ENCODE results near the gene HNRNPA3. TPM values are rescaled to one million over a fixed set of nuclear protein-coding genes. Genes with fewer than 3 reads are reported as not detected.

The HNRNPA3 gene
- polyA plus RNA-seq, 3 donors = 26.5 to 71.7 (median 43.0) TPM

DNA sequence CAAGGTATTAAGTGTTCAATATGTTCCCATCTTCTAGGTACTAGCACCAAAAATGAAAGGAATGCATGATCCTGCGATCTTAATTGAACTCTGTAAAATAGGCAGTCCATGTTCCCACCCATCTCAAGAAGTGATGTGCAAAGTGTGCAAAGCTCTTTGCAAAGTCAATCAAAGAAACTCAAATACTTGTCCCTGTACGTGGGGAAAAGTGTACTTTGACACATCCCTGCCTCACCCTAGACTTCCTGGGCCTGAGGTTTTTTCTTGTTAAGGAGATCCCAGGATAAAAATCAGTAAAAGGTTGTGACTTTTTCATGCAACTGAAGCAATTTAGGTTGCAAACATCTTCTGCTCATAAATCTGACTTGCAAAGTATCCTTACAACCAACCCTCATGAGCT is 25.3 kb downstream of the HNRNPA3 start:
- Histone ChIP-seq H3K36me3 (replicated peaks in 1 of 2; ENCODE audit: control insufficient read depth in 1 of 2, insufficient read depth in 2 of 2, low read length in 2 of 2) (peaks cover 13 to 28% of the 10 kb centered on the region in 2 donors), H3K9me3 (replicated peaks in 1 of 2; ENCODE audit: control insufficient read depth in 1 of 2, insufficient read depth in 1 of 2, low read length in 2 of 2) (no peaks in the 10 kb centered on the region), H3K4me2 (replicated peaks; ENCODE audit: extremely low read depth, low read length, poor library complexity, severe bottlenecking) (no peak overlapping the region), H3K4me1 (ENCODE audit: control insufficient read depth in 1 of 2, insufficient read depth in 2 of 2, low read length in 2 of 2) (peaks cover 50 to 58% of the 10 kb centered on the region in 2 donors), H3K27ac (ENCODE audit: low read depth in 1 of 2, low read length in 2 of 2) (peak overlapping the region in 1 of 2 donors; percentile 83), H4K20me1 (ENCODE audit: insufficient read depth, low read length) (peaks cover 42% of the 10 kb centered on the region), H3K9ac (ENCODE audit: insufficient read depth, low read length, poor library complexity, severe bottlenecking) (no peak overlapping the region), H2AFZ (ENCODE audit: insufficient read depth, low read depth, low read length, poor library complexity, severe bottlenecking) (no peak overlapping the region), H3K27me3 (ENCODE audit: control insufficient read depth in 2 of 2, insufficient read depth in 2 of 2, low read length in 2 of 2) (no peaks in the 10 kb centered on the region), H3K4me3 (replicated peaks in 1 of 3; ENCODE audit: low read depth in 2 of 3, low read length in 3 of 3) (no peak overlapping the region), H3K79me2 (ENCODE audit: insufficient read depth, low read length) (peaks cover 95% of the 10 kb centered on the region)
- peaks cover 24 to 42% of the 10 kb centered on the region in 2 donors for H3K36me3 Mint-ChIP-seq
- no peaks in the 10 kb centered on the region for H3K27me3 Mint-ChIP-seq (ENCODE audit: low read depth in 3 of 3)
- H3K4me3 Mint-ChIP-seq = no peak overlapping the region
- 86% methylated on average over 1 of the region's 2 CpGs for WGBS (ENCODE audit: insufficient coverage)
- H3K4me1 Mint-ChIP-seq = peaks cover 61% of the 10 kb centered on the region
- H3K27ac Mint-ChIP-seq = peak overlapping the region in 3 of 7 donors; percentile 12 to 91 (median 46)
- peak in 1 of 3 donors; percentile 2 for DNase-seq
- no peaks in the 10 kb centered on the region for H3K9me3 Mint-ChIP-seq
- intact Hi-C loops (cut with micrococcal nuclease) = no loop called here
- TF ChIP-seq, protein P1, sequence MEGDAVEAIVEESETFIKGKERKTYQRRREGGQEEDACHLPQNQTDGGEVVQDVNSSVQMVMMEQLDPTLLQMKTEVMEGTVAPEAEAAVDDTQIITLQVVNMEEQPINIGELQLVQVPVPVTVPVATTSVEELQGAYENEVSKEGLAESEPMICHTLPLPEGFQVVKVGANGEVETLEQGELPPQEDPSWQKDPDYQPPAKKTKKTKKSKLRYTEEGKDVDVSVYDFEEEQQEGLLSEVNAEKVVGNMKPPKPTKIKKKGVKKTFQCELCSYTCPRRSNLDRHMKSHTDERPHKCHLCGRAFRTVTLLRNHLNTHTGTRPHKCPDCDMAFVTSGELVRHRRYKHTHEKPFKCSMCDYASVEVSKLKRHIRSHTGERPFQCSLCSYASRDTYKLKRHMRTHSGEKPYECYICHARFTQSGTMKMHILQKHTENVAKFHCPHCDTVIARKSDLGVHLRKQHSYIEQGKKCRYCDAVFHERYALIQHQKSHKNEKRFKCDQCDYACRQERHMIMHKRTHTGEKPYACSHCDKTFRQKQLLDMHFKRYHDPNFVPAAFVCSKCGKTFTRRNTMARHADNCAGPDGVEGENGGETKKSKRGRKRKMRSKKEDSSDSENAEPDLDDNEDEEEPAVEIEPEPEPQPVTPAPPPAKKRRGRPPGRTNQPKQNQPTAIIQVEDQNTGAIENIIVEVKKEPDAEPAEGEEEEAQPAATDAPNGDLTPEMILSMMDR (IDR thresholded peaks at IDR 0.05) = no peak

DNA sequence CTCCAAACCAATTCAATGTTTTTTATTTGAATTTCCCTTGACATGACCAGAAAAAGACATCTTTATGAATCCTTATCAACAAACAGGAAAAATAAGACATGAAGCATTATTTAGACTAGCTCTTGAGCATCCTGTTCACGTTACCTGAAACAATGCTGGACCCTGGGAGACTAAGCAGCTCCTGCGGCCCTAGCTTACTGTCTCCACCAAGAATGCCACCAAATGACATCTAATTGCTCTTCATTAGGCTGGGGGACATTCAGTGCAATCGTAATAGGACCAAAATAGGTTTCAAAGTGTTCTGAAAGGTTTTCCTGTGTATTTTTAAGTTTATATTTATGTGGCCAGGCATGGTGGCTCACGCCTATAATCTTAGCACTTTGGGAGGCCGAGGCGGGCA is 26.5 kb downstream of the HNRNPA3 start:
- Mint-ChIP-seq H3K4me1 (peaks cover 68% of the 10 kb centered on the region), H3K36me3 (peaks cover 16 to 32% of the 10 kb centered on the region in 2 donors), H3K27ac (peak overlapping the region; percentile 89 to 95 (median 92)), H3K9me3 (no peaks in the 10 kb centered on the region), H3K27me3 (ENCODE audit: low read depth in 3 of 3) (no peaks in the 10 kb centered on the region), H3K4me3 (peak overlapping the region in 1 of 2 donors; percentile 60)
- Histone ChIP-seq H3K4me2 (replicated peaks; ENCODE audit: extremely low read depth, low read length, poor library complexity, severe bottlenecking) (peak overlapping the region; percentile 52), H3K9ac (ENCODE audit: insufficient read depth, low read length, poor library complexity, severe bottlenecking) (no peak overlapping the region), H3K27ac (ENCODE audit: low read depth in 1 of 2, low read length in 2 of 2) (peak overlapping the region; percentile 83 to 89), H4K20me1 (ENCODE audit: insufficient read depth, low read length) (peaks cover 35% of the 10 kb centered on the region), H2AFZ (ENCODE audit: insufficient read depth, low read depth, low read length, poor library complexity, severe bottlenecking) (no peak overlapping the region), H3K4me1 (ENCODE audit: control insufficient read depth in 1 of 2, insufficient read depth in 2 of 2, low read length in 2 of 2) (peaks cover 58 to 69% of the 10 kb centered on the region in 2 donors), H3K27me3 (ENCODE audit: control insufficient read depth in 2 of 2, insufficient read depth in 2 of 2, low read length in 2 of 2) (no peaks in the 10 kb centered on the region), H3K79me2 (ENCODE audit: insufficient read depth, low read length) (peaks cover 96% of the 10 kb centered on the region), H3K4me3 (replicated peaks in 1 of 3; ENCODE audit: low read depth in 2 of 3, low read length in 3 of 3) (peak overlapping the region in 1 of 3 experiments; percentile 35), H3K36me3 (replicated peaks in 1 of 2; ENCODE audit: control insufficient read depth in 1 of 2, insufficient read depth in 2 of 2, low read length in 2 of 2) (peaks cover 3 to 17% of the 10 kb centered on the region in 2 donors), H3K9me3 (replicated peaks in 1 of 2; ENCODE audit: control insufficient read depth in 1 of 2, insufficient read depth in 1 of 2, low read length in 2 of 2) (no peaks in the 10 kb centered on the region)
- TF ChIP-seq, protein P1 (IDR thresholded peaks at IDR 0.05) = no peak
- DNase-seq = peak in 1 of 3 donors; percentile 1
- WGBS (ENCODE audit: insufficient coverage) = 100% methylated on average over 4 of the region's 6 CpGs
- intact Hi-C loops (cut with micrococcal nuclease) = no loop called here
